DOHH2 (cell line): ENCODE measurements around the gene GANAB.

Source experiments
- H3F3A ChIP-seq: fragments of 200-600 bp; sonication (generic), shearing (Covaris generic); 2 replicates; pipeline ENCODE4 v1.6.0; 2016; ENCODE audit warnings: antibody characterized with exemption, mild to moderate bottlenecking; ENCODE audit not compliant: control insufficient read depth, insufficient read depth
- H3K27ac ChIP-seq: fragments of 200-600 bp; sonication (generic); 2 replicates; pipeline ENCODE4 v1.5.1; 2014; ENCODE audit warnings: low read depth, mild to moderate bottlenecking, low read length, moderate library complexity
- H3K27me3 ChIP-seq: fragments of 200-600 bp; sonication (generic); 2 replicates; pipeline ENCODE4 v1.6.1; 2014; ENCODE audit warnings: mild to moderate bottlenecking, low read length, mixed read lengths; ENCODE audit not compliant: control insufficient read depth
- H3K36me3 ChIP-seq: fragments of 200-600 bp; sonication (generic); 2 replicates; pipeline ENCODE4 v1.6.1; 2014; ENCODE audit warnings: mild to moderate bottlenecking, low read length, moderate library complexity, mixed read lengths; ENCODE audit not compliant: control insufficient read depth
- H3K4me1 ChIP-seq: fragments of 200-600 bp; sonication (generic); 2 replicates; pipeline ENCODE4 v1.6.1; 2014; ENCODE audit warnings: mild to moderate bottlenecking, low read length, mixed read lengths; ENCODE audit not compliant: control insufficient read depth
- H3K4me2 ChIP-seq: fragments of 200-600 bp; sonication (generic); 2 replicates; pipeline ENCODE4 v1.6.0; 2014; ENCODE audit warnings: mild to moderate bottlenecking, low read length, moderate library complexity
- H3K4me3 ChIP-seq: fragments of 200-600 bp; sonication (generic); 2 replicates; pipeline ENCODE4 v1.5.1; 2014; ENCODE audit warnings: mild to moderate bottlenecking, low read length, mixed read lengths
- H3K79me2 ChIP-seq: fragments of 200-600 bp; sonication (generic); 2 replicates; pipeline ENCODE4 v1.6.1; 2014; ENCODE audit warnings: mild to moderate bottlenecking, low read length, mixed read lengths; ENCODE audit not compliant: control insufficient read depth
- H3K9me2 ChIP-seq: fragments of 200-600 bp; sonication (generic); replicated peaks from 2 replicates; pipeline ENCODE4 v1.6.1; 2014; ENCODE audit warnings: mild to moderate bottlenecking, low read length, mixed read lengths; ENCODE audit not compliant: control insufficient read depth
- H3K9me3 ChIP-seq: fragments of 200-600 bp; sonication (generic); 2 replicates; pipeline ENCODE4 v1.6.1; 2014; ENCODE audit warnings: antibody characterized with exemption, low read length, mixed read lengths; ENCODE audit not compliant: control insufficient read depth, insufficient read depth
- H4K20me1 ChIP-seq: fragments of 200-600 bp; sonication (generic); 2 replicates; pipeline ENCODE4 v1.6.0; 2014; ENCODE audit warnings: low read depth, mild to moderate bottlenecking, antibody characterized with exemption, low read length, moderate library complexity; ENCODE audit not compliant: control insufficient read depth, insufficient read depth
- EZH2phosphoT487 ChIP-seq: fragments of 200-600 bp; sonication (generic); IDR thresholded peaks from 2 replicates; pipeline ENCODE4 v1.6.1; 2017; ENCODE audit warnings: borderline replicate concordance, mild to moderate bottlenecking, antibody characterized with exemption, low read length, moderate library complexity, mixed read lengths
- TF ChIP-seq, protein P1 (sequence below): fragments of 200-600 bp; sonication (generic); IDR thresholded peaks from one replicate; pipeline ENCODE4 v1.5.1; 2014; ENCODE audit warnings: antibody characterized with exemption, mild to moderate bottlenecking, low read depth, low read length; ENCODE audit not compliant: poor library complexity, severe bottlenecking

GANAB gene

DNA sequence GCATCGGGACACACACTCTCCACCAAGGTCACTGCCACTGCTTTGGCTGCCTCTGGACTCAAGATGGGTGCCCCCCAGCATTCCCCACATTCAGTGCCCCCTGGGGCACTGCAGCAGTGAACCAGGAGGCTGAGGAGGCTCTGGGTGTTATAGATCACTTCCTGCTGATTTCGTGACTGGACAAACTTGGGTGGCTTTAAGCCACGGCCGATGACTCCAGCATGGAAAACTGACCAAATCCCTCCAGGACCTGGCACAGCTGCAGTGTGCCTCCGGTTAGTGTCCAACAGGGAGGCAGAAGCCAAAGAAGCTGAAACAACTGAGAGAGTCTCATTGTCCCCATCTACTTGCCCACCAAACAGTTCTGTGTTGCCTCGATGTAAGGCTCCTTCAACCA is 1.2 kb upstream of the GANAB start:
- TF ChIP-seq, protein P1, sequence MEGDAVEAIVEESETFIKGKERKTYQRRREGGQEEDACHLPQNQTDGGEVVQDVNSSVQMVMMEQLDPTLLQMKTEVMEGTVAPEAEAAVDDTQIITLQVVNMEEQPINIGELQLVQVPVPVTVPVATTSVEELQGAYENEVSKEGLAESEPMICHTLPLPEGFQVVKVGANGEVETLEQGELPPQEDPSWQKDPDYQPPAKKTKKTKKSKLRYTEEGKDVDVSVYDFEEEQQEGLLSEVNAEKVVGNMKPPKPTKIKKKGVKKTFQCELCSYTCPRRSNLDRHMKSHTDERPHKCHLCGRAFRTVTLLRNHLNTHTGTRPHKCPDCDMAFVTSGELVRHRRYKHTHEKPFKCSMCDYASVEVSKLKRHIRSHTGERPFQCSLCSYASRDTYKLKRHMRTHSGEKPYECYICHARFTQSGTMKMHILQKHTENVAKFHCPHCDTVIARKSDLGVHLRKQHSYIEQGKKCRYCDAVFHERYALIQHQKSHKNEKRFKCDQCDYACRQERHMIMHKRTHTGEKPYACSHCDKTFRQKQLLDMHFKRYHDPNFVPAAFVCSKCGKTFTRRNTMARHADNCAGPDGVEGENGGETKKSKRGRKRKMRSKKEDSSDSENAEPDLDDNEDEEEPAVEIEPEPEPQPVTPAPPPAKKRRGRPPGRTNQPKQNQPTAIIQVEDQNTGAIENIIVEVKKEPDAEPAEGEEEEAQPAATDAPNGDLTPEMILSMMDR: no peak
- no peaks in the 10 kb centered on the region for H3K9me3 ChIP-seq
- no peak overlapping the region for H3K4me2 ChIP-seq
- H3K4me3 ChIP-seq: no peak overlapping the region
- peaks cover 40% of the 10 kb centered on the region for H3K4me1 ChIP-seq
- H3K36me3 ChIP-seq: peaks cover 68% of the 10 kb centered on the region
- H3K27me3 ChIP-seq: no peaks in the 10 kb centered on the region
- H3K79me2 ChIP-seq: peaks cover 84% of the 10 kb centered on the region
- no peak overlapping the region for H3K27ac ChIP-seq
- H4K20me1 ChIP-seq: peaks cover 3% of the 10 kb centered on the region; the same call in 1 of the 2 replicates
- no peaks in the 10 kb centered on the region for H3F3A ChIP-seq
- no peaks in the 10 kb centered on the region for H3K9me2 ChIP-seq

DNA sequence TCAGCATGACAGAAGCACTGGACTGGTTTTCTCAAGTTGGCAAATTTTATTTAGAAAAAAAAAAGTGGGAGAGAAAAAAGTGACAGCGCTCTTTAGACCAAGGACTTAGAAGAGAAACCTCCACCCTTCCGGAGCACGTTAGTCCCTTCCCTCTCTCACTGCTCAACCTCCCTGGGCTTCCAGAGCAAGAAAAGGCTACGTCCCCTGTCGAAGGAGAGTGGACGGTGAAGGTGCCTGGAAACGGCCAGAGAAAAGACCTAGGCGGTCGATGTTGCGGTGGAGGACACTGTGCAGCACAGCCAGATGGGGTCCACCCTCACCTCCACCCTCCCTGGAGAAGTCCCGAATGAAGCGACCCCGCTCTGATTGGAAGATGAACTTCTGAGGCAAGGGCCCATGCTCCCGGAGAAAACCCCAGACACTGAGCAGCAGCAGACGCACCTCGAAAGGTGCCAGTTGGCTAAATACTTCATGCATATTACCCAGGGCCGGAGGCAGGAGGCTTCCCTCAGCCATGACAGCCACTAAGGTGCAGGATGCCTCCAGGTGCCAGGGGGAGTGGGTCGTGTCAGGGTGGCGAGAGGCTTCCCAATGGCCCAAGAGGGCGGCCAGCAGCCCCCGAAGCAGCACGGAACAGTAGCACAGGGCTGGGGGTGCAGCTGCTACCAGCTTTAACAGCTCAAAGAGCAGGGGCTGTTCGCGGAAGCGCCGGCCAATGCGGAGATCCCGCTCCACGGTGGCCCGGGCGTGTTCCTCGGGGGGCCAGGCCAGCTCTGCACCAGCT is 604 bp upstream of the GANAB start:
- no peaks in the 10 kb centered on the region for H3K27me3 ChIP-seq
- H3F3A ChIP-seq: no peaks in the 10 kb centered on the region
- no peaks in the 10 kb centered on the region for H3K9me3 ChIP-seq
- peaks cover 37% of the 10 kb centered on the region for H3K4me1 ChIP-seq
- peak overlapping the region; percentile 7; the same call in 1 of the 2 replicates for H3K4me3 ChIP-seq
- H3K27ac ChIP-seq: no peak overlapping the region
- peaks cover 3% of the 10 kb centered on the region; the same call in 1 of the 2 replicates for H4K20me1 ChIP-seq
- H3K36me3 ChIP-seq: peaks cover 69% of the 10 kb centered on the region
- no peaks in the 10 kb centered on the region for H3K9me2 ChIP-seq
- peak overlapping the region; percentile 35 for H3K4me2 ChIP-seq
- H3K79me2 ChIP-seq: peaks cover 84% of the 10 kb centered on the region
- TF ChIP-seq EZH2phosphoT487: no peak
- TF ChIP-seq, protein P1: no peak

DNA sequence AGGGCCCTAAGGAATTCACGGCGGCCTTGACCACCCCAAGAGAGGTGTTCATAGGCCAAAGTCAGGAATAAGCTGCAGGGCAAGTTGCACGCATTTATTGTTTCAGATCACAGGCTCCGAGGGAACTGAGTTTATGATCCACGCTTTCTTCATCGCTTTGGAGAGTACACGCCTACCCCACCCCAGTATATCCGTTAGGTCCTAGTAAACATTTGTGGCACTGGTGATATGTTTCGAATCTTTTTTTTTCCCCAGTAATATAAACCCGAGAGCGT is 805 bp downstream of the GANAB start:
- Histone ChIP-seq H3K4me3 (peak overlapping the region; percentile 97), H3K4me2 (peak overlapping the region; percentile 87), H3K79me2 (peaks cover 84% of the 10 kb centered on the region), H3K4me1 (peaks cover 26% of the 10 kb centered on the region), H3K9me3 (no peaks in the 10 kb centered on the region), H4K20me1 (peaks cover 3% of the 10 kb centered on the region; the same call in 1 of the 2 replicates), H3K9me2 (no peaks in the 10 kb centered on the region), H3F3A (no peaks in the 10 kb centered on the region), H3K27me3 (no peaks in the 10 kb centered on the region), H3K27ac (peak overlapping the region; percentile 78), H3K36me3 (peaks cover 73% of the 10 kb centered on the region)
- TF ChIP-seq, protein P1: no peak
- no peak for TF ChIP-seq EZH2phosphoT487
